Smooth muscle cell of the brain vasculature (primary cell): Measurements from ENCODE around the gene SCAF8.

Experiments
- DNase-seq: peaks from one replicate; pipeline ENCODE4 v3.0.0-alpha.2; 2012; ENCODE audit warnings: low read depth, low spot score

Gene SCAF8

DNA sequence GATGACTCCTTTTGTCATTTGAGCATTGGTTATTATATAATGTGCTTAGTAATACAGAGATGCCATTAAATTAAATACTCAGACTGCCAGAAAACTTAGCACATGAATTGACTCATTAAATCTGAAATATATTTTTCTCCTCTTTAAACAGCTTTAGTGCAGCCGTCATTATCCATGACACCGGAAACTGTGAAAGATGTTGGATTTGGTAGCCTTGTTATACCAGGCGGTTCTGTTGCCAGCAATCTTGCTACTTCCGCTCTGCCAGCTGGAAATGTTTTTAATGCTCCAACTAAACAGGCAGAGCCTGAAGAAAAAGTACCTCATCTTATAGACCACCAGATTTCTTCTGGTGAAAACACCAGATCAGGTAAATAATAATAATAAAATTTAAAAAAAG is 97.6 kb downstream of the SCAF8 start:
- DNase-seq = no peak

DNA sequence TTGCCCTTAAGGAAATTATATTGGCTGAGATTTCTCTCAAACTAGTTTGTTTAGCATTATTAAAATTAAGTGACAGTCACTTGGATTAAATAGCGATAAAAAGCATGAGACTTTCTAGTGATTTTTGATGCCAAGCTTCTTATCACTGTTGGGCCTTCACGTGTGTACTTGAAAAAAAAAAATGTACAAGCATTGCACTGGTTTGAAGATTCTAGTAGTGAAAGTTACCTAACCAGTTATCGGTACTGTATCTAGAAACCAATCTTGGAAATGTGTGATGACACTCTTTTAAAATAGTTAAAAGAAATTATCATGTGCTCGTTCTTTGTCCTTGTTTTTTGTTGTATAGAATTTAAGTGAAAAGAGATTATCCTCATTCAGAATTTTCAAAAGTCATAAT is 102.1 kb downstream of the SCAF8 start:
- DNase-seq = no peak

DNA sequence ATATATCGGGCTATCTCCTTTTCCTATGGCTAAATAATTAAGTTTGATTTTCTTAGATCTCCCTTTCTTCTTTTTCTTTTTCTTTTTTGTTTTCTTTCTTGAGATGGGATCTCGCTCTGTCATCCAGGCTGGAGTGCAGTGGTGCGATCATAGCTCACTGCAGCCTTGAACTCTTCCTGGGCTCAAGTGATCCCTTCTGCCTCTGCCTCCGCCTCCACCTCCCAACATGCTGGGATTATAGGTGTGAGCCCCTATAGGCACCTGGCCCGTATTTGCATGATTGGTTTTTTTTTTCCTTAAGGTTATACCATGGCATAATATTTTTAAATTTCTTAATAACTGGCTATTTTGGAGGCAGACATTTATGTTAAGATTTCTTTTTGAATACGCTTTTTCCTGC is 106.3 kb downstream of the SCAF8 start:
- no peak for DNase-seq

DNA sequence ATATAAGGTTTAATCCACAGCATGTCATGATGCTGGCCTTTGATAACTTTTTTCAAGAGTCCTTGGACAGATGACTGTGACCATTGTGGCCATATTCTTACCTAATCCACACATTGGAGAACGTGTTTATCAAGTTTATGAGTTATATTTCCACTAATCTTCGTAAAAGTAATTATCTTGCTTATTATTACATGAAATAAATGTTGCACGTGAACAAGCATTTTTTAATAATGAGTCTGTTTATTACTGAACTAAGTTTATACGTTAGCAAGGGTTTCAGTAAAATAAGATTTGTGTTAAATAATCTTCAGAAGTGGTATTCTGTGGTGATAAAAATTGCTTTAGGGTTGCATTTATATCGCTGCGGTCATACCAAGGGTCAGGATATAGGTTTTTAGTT is 107.1 kb downstream of the SCAF8 start:
- DNase-seq = no peak

DNA sequence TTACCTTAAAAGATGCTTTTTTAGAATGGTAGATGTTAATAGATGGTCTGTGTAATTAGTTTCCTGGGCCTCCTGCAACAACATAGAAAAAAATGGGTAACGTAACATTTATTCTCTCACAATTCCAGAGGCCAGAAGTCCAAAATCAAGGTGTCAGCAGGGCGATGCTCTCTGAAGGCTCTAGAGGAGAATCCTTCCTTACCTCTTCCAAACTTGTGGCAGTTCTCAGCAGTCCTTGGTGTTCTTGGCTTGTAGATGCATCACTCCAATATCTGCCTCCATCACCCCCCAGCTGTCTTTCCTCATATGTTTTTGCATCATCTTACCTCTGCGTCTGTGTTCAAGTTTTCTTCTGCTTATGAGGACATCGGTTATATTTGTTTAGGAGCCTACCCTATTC is 107.9 kb downstream of the SCAF8 start:
- DNase-seq = no peak

DNA sequence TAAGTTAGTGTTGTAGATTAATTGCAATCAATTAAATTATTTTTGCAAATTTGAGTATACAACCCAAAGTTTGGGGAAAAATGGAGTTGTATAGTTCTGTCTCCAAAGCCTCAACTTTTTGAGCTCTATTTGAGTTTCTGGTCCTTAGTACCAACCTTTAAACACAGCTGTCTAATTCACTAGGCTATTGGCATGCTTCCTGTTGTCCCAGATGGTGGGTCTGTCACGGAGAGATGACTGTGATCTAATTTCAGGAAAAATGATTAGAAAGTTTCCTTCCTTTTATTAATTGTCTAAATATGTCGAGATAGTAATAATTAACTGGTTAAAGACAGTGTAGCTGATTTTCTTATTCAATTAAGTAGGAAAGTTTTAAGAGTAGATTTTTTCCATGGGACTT is 109.6 kb downstream of the SCAF8 start:
- no peak for DNase-seq

DNA sequence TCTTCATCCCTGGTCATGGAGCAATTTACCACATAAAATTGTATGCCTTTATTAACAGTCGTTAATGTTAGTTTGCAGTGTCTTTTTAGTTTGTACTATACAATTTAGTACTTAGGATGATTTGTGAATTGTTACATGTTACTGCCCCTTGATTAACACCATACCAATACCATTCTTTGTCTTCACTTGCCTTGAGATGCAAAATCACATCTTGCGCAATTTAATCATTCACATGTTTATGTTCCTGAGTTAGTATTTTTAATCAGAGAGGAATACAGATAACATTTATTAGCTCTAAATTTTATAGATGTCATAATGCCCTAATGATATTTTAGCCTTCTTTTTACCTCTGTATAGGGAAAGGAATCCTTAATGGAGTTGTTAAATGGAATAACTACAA is 114.1 kb downstream of the SCAF8 start:
- DNase-seq = no peak

DNA sequence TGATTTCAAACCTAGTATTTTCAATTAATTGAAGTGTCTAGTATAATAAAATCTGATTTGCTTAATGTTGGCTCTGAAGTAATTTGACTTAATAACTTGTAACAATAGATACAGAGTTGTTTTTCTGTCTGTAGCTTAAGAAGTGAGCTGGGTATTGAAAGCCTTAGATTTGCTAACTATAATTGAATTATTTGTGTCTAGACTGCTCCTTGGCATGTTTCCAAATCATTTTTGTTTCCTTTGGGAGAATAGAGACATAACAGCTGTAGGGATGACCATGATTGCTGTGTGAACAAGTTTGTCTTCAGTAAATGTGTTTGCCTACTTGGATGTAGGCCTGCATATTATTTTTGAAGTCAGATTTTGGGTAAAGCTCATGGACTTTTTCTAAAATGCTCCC is 115.4 kb downstream of the SCAF8 start:
- DNase-seq = peak; percentile 7

DNA sequence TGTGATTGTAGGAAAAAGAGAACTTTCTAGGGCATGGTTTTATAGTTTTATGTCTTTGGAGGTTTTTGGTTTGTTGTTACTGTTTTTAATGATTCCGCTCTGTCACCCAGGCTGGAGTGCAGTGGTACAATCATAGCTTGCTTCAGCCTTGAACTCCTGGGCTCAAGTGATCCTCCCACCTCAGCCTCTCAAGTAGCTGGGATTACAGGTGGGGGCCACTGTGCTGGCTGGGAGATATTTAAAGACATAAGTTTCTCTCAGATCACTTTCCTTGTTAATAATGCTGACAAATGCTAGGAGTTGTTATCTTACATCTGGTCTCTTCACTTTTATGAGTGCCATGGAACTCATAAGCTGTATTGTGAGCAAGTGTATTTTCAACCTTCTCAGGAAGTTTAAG is 116.3 kb downstream of the SCAF8 start:
- DNase-seq = no peak

DNA sequence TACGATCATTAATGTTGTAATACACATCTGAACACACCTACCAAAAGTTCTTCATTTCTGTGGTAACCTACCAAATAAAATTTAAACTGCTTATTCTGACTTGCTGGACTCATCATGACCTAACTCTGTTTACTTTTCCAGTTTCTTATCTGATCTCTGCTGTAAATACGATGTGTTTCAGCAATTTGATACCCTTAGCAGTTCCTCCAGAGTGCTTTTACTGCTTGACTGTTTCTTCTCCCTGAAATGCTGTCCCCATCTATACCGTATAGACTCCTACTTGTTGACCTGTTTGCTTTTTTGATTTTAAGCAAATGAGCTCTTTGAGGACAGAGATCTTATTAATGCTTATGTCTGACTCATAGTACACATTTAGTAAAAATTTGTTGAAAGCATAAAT is 119.5 kb downstream of the SCAF8 start:
- no peak for DNase-seq

DNA sequence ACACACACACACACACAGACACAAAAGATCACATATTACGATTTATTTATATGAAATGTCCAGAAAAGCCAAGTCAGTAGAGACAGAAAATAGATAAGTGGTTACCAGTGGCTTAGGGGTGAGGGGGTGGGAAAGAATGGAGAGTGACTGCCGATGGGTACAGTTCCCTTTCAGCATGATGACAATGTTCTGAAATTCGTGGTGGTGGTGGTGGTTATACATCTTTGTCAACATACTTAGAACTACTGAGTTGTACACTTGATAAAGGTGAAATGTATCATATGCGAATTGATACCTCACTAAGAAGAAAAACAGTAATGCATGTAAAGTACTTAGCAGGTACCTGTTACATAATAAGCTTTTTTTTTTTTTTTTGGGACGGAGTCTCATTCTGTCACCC is 124.3 kb downstream of the SCAF8 start:
- no peak for DNase-seq

DNA sequence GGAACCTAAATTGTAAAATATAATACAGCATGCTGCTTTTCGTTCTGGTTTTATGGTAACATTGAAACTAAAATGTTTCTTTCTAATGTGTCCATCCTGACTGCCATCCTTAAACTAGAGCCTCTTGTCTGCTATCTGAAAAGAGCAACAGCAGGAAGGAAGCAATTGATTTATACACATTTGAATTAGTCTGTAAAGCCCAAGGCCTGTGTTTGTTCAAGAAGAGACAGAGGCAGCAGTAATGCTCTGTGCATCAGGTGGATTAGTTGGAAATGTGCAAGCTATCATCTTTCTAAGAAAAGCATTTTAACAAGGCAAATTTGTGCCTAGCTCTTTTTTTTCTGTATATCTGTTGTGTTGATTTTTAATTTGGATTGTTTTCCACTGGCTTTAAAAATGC is 128.6 kb downstream of the SCAF8 start:
- no peak for DNase-seq

DNA sequence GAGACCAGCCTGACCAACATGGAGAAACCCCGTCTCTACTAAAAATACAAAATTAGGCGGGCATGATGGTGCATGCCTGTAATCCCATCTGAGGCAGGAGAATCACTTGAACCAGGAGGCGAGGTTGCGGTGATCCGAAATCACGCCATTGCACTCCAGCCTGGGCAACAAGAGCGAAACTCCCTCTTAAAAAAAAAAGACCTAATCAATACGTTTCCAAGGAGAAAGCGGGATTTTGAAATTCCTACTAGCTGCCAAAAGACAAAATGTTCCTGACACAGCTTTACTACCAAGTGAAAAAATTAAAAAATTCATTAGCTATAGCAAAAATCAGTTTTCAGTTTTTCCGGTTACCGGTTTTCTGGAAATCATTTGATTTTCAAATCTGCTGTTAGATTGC is 129.3 kb downstream of the SCAF8 start:
- DNase-seq = no peak

DNA sequence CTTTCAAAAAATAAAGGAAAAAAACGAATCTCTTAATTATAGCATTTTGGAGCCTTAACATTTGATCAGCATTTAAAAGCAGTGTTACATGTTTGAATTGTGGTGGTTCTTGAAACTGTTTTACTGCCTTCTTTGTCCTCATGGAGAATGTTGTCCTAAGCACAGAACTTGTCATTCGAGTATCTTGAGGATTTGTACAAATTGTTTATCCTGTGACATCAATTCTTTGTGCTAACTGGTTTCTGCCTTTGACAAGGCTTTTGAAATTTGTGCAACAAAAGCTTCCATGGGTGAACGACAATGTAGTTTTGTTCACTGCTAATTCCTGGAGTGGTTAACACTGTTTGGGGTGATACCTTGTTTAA is 130.8 kb downstream of the SCAF8 start:
- DNase-seq = no peak

DNA sequence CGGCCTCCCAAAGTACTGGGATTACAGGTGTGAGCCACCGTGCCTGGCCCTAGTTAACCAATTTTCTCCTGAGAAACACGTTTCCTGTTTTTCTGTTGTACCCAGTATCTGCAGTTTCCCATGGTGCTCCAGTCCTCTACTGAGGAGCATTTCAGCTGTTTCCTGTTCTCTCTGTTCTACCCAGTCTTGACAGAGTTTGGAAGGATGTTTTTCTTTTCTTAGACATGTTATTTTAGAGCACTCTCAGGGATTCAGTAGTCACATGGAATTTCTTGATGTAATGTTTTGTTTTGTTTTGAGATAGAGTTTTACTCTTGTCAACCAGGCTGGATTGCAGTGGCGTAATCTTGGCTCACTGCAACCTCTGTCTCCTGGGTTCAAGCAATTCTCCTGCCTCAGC is 132.1 kb downstream of the SCAF8 start:
- peak; percentile 44 for DNase-seq

DNA sequence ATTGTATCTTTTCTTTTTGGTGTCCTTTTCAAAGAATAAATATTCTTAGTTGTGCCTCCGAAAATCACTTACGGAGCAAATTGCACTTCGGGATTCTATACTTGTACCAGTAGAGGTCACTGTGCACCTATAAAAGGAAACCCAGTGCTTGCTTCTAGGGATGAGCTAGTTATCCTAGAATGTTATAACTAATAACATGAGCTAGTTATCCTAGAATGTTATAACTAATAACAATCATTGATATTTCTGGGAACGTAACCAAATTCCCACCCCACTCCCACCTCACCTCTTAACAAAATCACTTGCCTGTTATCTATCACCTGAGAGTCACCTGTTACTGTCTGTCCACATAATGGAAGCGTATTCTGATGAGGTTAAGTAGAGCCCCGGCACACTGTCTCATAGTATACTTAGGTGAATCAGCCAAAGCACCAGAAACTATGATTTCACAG is 135.0 kb downstream of the SCAF8 start:
- peak; percentile 20 for DNase-seq

DNA sequence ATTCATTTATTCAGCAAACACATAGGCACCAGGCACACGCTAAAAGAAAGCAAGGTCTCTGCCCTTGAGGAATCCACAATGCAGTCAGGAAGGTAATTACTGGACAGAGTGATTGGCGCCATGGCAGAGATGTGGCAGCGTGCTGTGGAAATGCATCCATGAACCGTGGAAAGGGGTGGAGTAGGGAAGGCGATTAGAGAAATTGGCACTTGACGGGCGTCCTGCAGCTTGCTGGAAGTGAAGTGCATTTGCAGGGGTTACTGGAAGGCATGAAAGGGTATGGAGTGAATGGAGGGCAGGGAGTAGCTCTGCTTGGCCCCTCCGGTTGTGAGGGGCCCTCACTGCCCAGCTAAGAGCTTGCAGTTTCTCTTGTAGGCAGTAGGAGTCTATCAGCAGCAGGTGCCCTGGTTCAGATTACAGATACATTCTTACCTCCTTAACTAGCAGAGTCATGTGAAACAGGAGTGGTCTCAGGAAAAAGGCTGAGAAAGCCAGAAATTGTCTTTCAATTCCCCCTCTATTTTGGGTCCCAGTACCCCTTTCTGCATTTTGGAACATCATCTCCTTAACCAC is 139.4 kb downstream of the SCAF8 start:
- DNase-seq = no peak

DNA sequence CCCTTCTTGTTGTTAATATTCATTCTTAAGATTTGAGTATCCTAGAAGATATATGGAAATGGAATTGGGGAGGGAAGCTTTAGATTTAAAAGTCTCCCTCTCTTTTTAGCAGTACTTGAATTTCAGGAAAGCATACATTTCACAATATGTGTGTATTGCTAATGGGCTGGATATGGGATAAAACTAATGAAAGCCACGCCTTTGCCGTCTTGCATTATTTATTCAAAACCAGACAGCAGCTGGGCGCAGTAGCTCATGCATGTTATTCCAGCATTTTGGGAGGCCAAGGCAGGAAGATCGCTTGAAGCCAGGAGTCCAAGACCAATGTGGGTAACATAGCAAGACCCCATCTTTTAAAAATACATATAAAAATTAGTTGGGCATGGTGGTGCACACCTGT is 140.3 kb downstream of the SCAF8 start:
- DNase-seq = no peak

DNA sequence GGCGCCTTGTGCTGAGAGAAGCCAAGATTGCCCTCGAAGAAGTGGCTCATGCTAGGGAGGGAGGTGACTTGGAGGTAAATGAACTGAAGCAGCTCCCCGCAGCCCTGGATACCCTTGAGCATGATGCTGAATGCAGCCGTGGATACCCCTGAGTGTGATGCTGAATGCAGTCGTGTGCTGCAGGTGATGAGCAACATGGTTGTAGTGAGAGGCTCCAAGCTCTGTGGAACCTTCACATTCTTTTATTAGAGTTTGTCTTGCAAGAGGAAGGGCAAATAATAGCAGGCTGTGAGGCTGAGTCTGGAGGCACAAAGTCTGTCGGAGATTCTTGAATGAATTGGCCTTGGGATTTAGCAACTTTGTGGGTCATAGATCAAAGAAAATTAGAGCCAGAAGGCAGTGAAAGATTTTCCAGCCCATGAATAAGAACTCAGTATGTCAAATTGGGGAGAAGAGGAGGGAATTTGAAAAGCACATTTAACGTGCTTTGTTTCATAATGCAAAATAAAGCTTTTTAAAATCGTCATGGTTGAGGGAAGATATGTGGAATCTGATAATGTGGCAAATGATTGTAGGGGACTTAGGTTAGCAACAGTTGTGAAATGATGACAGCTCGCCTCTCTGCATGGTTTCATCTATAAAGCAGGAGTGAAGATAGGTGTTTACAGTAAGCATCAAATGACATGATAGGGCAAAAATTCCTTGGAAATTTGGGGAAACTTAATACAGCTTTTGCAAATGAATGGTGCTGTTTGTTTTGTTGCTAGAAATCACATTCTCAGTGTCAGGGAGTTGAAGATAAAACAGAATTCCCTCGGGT is 141.8 kb downstream of the SCAF8 start:
- no peak for DNase-seq

DNA sequence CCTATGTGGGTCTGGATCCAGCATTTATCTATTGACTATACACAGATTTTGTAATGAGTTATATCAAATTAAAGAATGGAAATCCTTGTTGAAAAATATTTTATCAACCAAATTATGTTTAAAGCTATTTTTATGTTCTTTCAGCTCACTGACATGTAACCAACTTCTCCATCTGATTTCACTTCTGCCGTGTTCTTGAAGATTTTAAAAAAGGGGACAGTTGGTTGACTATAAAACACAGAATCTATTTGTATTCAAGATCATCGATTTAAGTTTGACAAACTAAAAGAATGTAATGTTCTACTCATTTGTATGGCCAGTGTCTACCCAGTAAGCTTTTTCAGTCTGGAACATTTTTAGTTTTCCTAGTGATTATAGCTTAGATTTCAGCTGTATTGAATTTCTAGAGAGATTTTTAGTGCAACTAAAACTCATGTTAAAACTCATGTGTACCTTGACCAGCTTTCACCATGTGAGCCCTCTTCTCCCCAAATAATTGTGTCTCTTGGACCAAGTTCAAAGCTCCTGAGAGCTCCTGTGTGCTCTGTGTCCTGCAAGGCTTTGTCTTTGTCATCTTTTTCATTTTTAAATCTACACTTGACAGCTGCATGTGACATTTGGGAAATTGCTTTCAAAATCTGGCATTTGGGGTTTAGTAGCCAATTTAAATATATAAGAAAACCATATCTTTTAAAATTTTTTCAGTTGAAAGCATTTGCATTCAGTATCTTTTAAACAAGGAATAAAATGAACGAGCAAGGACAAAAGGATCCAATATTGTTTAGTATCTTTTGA is 143.5 kb downstream of the SCAF8 start:
- DNase-seq = no peak

DNA sequence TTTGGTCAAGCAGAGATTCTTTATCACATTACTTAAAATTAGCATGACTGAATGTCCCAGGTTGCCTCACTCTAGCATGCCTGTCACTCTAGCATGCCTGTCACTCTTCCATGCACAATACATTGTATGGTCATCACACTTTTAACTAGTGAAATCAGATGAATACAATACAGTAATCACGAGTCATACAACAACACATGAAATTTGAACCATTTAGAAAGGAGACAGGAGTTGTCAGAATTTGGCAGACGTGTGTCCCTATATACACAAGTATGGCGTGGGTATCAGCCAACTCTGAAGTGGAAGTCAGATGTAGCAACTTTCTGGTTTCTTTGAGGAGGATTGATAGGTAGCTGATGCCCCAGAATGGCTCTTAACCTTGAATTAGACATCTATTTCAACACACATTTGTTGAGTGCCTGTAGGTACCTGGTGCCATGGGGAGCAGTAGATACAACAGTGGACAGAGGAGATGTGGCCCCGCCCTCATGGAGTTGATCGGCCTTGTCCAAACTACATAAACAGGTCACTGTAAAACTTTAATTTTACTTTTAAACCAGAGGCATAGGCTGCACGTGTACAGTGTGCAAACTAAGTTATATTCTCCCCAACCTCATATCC is 145.8 kb downstream of the SCAF8 start:
- DNase-seq = no peak

DNA sequence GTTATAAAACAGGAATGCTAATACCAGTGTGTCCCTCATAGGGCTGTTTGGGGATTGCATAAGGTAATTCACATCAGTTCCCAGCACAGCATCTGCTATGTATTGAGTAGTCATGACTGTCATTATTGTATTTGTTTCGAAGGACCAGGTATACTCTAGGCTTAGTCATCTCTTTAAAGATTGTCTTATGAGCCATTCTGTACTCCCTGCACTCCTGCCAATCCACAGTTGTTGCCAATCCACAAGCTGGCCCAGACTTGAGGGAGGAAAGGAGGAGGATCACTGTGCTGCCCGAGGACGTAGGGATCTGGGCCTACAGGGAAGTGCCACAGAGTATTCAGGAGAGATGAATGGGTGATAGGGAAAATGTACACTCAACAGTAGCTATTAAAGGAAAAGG is 148.9 kb downstream of the SCAF8 start:
- no peak for DNase-seq
